Fibroblast of lung (primary cell): Measurements from ENCODE around the gene SLC9A1.

Experiments used
- CTCF ChIP-seq, 2 donors: IDR thresholded peaks in 1 of 2; conservative IDR thresholded peaks in 1 of 2; 1 replicate in 1 of 2; 2 replicates in 1 of 2; pipeline ENCODE4 v1.5.1; 2011 to 2012; ENCODE audit warnings: low read length in 2 of 2, control low read depth in 1 of 2, inconsistent platforms in 1 of 2, low read depth in 1 of 2, mild to moderate bottlenecking in 1 of 2
- EZH2 ChIP-seq: IDR thresholded peaks from 2 replicates; pipeline ENCODE4 v1.5.1; 2012; ENCODE audit warnings: low read length, control low read depth, mild to moderate bottlenecking; ENCODE audit errors: missing control alignments

- TF ChIP-seq EZH2 (no peak), CTCF (conservative IDR thresholded peaks at IDR 0.05 in 1 of 2, IDR thresholded peaks at IDR 0.05 in 1 of 2; ENCODE audit: low read depth in 1 of 2, low read length in 2 of 2) (no peak)
These were observed 80.6 kb downstream of the SLC9A1 start for GRCh38 chr1:27074175-27074780.
